Right ventricle myocardium inferior (tissue), 1 donor: Measurements from ENCODE around the gene OR1J2. TPM values are rescaled to one million over a fixed set of nuclear protein-coding genes. Genes with fewer than 3 reads are reported as not detected.
"Not testable (repeated sequence)": the region's sequence is repeated elsewhere in the genome, so short reads cannot be mapped to it uniquely, and the experiment has no call there.

Source experiments
- ATAC-seq: fragments of 200-7000 bp; cut with Tn5 transposase; one replicate; pipeline ENCODE4 v1.9.1; 2020; ENCODE audit warnings: mild to moderate bottlenecking, moderate library complexity
- DNase-seq: peaks from one replicate; pipeline ENCODE4 v3.0.0; 2021; ENCODE audit errors: missing footprints
- intact Hi-C: fragments of 100-400 bp; cut with DNase I; formaldehyde crosslinking; loops from one replicate; pipeline ENCODE4 v1.11.0; 2022
- total RNA-seq: library from RNA; stranded (reverse); fragmentation: NEBNext Ultra II Directional; extraction: Animal tissue kit (Norgen Biotek cat#: 25700); gene quantifications from one replicate; pipeline ENCODE4 v1.2.1, GENCODE V29; 2021
- donor health status: DM: no; HTN: yes; CAD: no; lungs with severe emphysema.

The OR1J2 gene
- total RNA-seq, 1 donor from 2014 or later = not detected

- DNase-seq, ATAC-seq, intact Hi-C loops: not testable (repeated sequence)
These were observed 26.5 kb downstream of the OR1J2 start for GRCh38 chr9:122537066-122537465.

- intact Hi-C loops = no loop called here
- ATAC-seq = no peak
- no peak for DNase-seq
These were observed 28.2 kb downstream of the OR1J2 start for GRCh38 chr9:122538757-122539156.

GRCh38 chr9:122546196-122546595, 35.6 kb downstream of the OR1J2 start:
- intact Hi-C loops = no loop called here
- ATAC-seq (no peak), DNase-seq (no peak)

GRCh38 chr9:122551371-122551770, 40.8 kb downstream of the OR1J2 start:
- ATAC-seq = no peak

GRCh38 chr9:122552812-122553211, 42.2 kb downstream of the OR1J2 start, which contains the start of gene OR1N2:
TSS of gene OR1N2 (plus strand) at chr9:122553112. CDS start at chr9:122553212, 100 bp downstream.
- intact Hi-C loops = no loop called here
- no peak for DNase-seq
- ATAC-seq = no peak

More at GRCh38 chr9:122551371-122551770, 40.8 kb downstream of the OR1J2 start:
- intact Hi-C loops = no loop called here
- no peak for DNase-seq

Other genes with a start within 250 kb of the OR1J2 start
- 38.5 TPM for gene RBM18, start 246.0 kb upstream of the OR1J2 start, total RNA-seq
- gene MRRF, start 245.9 kb upstream of the OR1J2 start, total RNA-seq = 39.1 TPM
- 4.0 TPM for gene PTGS1, start 139.8 kb upstream of the OR1J2 start, total RNA-seq
- not detected for gene OR1J1, start 32.9 kb upstream of the OR1J2 start, total RNA-seq
- gene OR1J4, start 8.3 kb downstream of the OR1J2 start, total RNA-seq = not detected
- not detected for gene OR1N1, start 16.5 kb downstream of the OR1J2 start, total RNA-seq
- gene OR1N2, start 42.3 kb downstream of the OR1J2 start, total RNA-seq = not detected
- not detected for gene OR1L8, start 72.6 kb downstream of the OR1J2 start, total RNA-seq
- gene OR1Q1, start 103.9 kb downstream of the OR1J2 start, total RNA-seq = not detected
- not detected for gene OR1B1, start 146.8 kb downstream of the OR1J2 start, total RNA-seq
- not detected for gene OR1L1, start 150.9 kb downstream of the OR1J2 start, total RNA-seq
- gene OR1L3, start 164.3 kb downstream of the OR1J2 start, total RNA-seq = not detected
- not detected for gene OR1L4, start 213.2 kb downstream of the OR1J2 start, total RNA-seq
- not detected for gene OR1L6, start 231.5 kb downstream of the OR1J2 start, total RNA-seq